GM06990 (cell line): Measurements from ENCODE around the gene NCF4.

Experiments
- DNase-seq: peaks from one replicate; pipeline ENCODE4 v3.0.0-alpha.2; 2011; ENCODE audit not compliant: insufficient read length; ENCODE audit errors: extremely low read depth
- H3K27me3 ChIP-seq: replicated peaks from 2 replicates; pipeline ENCODE4 v1.6.0; 2011; ENCODE audit warnings: low read length; ENCODE audit not compliant: control insufficient read depth, insufficient read depth
- H3K36me3 ChIP-seq: 2 replicates; pipeline ENCODE4 v1.5.1; 2011; ENCODE audit warnings: low read length; ENCODE audit not compliant: control insufficient read depth, insufficient read depth
- H3K4me3 ChIP-seq: replicated peaks from 2 replicates; pipeline ENCODE4 v1.5.1; 2011; ENCODE audit warnings: low read depth, mild to moderate bottlenecking, control low read depth, low read length
- TF ChIP-seq, protein P1 (sequence below): IDR thresholded peaks from 2 replicates; pipeline ENCODE4 v1.5.1; 2011; ENCODE audit warnings: low read length, control low read depth, mild to moderate bottlenecking, inconsistent platforms; ENCODE audit not compliant: insufficient read depth, poor library complexity, severe bottlenecking

The NCF4 gene

DNA sequence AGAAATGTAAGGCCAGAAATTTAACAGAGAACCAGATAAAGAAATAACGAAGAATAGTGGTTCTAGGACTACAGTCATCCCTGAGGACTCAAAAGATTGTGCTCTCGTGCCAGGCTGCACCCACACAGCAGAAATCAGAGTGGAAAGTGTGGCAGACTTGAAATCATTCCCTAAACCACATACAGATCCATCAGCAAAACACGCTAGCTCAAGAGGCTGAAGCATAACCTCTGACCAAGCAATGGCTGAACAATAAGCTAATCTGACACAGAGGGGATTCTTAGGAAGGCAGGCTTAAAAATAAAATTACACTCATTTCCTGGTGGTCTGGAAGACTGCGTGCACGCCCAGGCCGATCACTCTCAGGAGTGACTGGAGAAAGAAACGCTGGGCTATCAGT lies 19.0 kb downstream of the NCF4 start:
- Histone ChIP-seq H3K36me3 (peaks cover 9% of the 10 kb centered on the region), H3K4me3 (no peak overlapping the region), H3K27me3 (no peaks in the 10 kb centered on the region)
- TF ChIP-seq, protein P1, sequence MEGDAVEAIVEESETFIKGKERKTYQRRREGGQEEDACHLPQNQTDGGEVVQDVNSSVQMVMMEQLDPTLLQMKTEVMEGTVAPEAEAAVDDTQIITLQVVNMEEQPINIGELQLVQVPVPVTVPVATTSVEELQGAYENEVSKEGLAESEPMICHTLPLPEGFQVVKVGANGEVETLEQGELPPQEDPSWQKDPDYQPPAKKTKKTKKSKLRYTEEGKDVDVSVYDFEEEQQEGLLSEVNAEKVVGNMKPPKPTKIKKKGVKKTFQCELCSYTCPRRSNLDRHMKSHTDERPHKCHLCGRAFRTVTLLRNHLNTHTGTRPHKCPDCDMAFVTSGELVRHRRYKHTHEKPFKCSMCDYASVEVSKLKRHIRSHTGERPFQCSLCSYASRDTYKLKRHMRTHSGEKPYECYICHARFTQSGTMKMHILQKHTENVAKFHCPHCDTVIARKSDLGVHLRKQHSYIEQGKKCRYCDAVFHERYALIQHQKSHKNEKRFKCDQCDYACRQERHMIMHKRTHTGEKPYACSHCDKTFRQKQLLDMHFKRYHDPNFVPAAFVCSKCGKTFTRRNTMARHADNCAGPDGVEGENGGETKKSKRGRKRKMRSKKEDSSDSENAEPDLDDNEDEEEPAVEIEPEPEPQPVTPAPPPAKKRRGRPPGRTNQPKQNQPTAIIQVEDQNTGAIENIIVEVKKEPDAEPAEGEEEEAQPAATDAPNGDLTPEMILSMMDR, result no peak
- DNase-seq, result no peak

DNA sequence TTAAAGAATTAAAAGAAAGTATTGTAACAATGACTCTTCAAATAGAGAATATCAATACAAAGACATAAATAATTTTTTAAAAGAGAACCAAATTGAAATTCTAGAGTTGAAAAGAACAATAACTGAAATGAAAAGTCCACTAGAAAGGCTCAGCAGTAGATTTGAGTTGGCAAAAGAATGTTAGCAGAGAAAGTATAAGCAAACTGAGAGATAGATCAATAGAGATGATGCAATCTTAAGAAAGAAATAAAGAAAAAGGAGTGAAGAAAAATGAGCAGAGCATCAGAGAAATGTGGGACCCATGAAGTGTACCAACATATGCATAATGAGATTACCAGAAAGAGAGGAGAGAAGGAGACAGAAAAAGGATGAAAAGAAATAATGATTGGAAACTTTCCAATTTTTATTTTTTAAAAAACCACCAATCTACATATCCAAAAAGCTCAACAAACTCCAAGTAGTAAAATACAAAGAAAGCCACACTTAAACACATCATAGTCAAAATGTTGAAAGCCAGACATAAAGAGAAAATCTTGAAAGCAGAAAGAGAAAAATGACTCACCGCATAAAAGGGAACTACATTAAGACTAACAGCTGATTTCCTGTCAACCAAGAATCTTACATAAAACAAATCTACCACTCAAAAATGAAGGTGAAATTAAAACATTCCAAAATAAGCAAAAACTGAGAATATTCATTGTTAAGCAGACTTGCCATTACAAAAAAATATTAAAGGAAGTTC lies 20.9 kb downstream of the NCF4 start:
- H3K27me3 ChIP-seq, result no peaks in the 10 kb centered on the region
- no peak overlapping the region for H3K4me3 ChIP-seq
- no peak for DNase-seq
- TF ChIP-seq, protein P1, result no peak
- peaks cover 5% of the 10 kb centered on the region; the same call in 1 of the 2 replicates for H3K36me3 ChIP-seq

DNA sequence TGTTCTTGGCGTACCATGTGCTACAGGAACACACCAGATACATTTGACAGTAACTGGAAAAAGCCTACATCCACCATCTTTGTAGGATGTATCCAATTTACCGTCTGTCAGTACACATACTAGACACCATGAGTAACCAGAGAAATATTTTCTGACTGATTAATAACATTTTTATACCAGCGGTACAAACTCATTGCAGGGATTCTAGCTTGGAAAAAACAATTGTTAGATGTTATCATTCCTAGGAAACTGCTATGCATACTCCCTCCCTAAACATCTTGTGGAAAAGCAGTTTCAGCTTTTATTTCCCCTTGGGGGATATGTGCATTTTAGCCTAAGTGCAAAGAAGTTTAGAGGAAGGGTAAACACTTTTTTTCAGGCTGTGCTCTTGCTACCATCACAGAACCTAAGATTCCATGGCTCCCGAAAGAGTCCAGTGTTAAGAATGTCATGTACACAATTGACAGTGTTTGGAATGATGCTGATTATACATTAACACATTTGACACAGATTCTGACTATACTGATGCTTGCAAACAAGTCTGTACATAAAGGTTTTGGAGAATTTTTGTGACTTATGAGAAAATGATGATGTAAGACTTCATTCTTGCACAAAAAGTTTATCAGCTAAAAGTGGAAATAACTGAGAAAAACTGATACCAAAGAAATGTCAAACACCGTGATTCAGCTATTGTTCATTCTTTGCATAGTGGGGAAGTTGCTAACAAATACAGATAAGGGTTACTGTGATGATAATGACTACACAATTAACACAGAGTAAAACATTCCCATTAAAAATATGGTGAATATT lies 23.7 kb downstream of the NCF4 start:
- no peak for DNase-seq

DNA sequence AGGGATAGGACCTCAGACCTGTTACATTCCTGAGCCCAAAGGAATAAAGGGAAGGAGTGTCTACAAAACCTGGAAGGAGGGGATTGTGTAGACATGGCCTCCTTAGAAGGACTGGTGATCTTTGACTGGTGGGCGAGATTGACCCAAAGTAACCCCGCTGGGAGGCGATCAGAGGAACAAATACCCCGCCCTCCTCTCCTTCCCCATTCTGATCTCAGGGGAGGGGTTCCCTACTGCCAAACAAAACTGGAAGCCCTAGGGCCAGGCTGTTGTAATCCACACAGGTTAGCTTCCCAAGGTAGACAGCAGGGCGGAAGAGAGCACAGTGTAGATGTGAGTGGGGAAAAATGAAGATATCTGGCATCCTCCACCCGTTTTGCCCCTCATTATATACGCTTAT lies 24.7 kb downstream of the NCF4 start:
- DNase-seq, result no peak
- TF ChIP-seq, protein P1, result no peak
- Histone ChIP-seq H3K36me3 (no peaks in the 10 kb centered on the region), H3K27me3 (no peaks in the 10 kb centered on the region), H3K4me3 (no peak overlapping the region)

More for the DNA sequence above, 23.7 kb downstream of the NCF4 start:
- Histone ChIP-seq H3K27me3 (no peaks in the 10 kb centered on the region), H3K4me3 (no peak overlapping the region), H3K36me3 (no peaks in the 10 kb centered on the region)
- TF ChIP-seq, protein P1, result no peak

DNA sequence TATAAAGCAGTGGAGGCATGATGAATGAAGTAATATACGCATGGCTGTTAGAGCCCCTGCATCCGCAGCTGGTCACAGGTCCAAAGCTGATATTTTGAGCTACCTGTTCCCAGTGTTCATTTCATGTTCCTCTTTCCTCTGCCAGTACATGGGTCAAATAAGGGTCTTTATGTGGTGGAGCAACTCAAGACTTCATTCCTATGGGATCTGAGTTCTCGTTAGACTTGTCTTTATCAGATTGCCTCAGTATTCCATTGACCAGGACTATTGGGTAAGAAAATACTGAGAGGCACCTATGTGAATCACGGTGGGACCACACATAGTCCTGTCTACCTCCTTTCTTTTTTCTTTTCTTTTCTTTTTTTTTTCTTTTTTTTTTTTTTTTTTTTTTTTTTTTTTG lies 25.2 kb downstream of the NCF4 start:
- no peaks in the 10 kb centered on the region for H3K27me3 ChIP-seq
- TF ChIP-seq, protein P1, result no peak
- DNase-seq, result no peak
- H3K4me3 ChIP-seq, result no peak overlapping the region
- no peaks in the 10 kb centered on the region for H3K36me3 ChIP-seq
